Activated naive CD4-positive, alpha-beta T cell treated with anti-CD3 and anti-CD28 coated beads, Interleukin-2, amount 50 U/mL, for 16 hours (primary cell): ENCODE data around the gene ZNF177.

ENCODE experiments used
- DNase-seq: peaks from one replicate; pipeline ENCODE4 v3.0.0-alpha.2; 2020

ZNF177 gene

DNA sequence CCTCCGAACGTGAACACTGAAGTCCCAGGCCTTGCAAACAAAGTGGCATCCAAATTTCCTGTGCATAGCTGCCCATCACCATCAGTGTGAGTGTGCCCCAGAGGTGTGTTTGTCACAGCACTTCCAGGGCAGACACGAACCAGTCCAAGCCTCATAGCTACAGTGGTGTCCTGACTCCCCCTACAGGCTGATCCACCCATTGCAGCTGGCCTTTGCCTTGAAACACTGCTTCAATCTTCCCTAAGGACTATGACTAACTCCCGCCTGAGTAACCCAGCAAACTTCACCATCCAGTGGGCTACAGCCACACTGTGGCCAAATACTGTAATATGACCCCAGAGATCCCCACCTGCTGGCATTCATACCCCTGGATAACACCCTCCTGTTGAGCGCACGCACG lies 68.7 kb downstream of the ZNF177 start:
- DNase-seq = peak; percentile 21
